Islet of Langerhans (tissue), 1 donor: ENCODE data around the gene TMEM164.

ENCODE experiments used
- FAIRE-seq: peaks from one replicate; lab custom pipeline; 2011; peaks lifted over from hg19 to GRCh38; lab: Jason Lieb, UNC

The TMEM164 gene

GRCh38 chrX:110210417-110211139 is 207.7 kb downstream of the TMEM164 start:
- peak; percentile 13 for FAIRE-seq

GRCh38 chrX:110211340-110211739 is 208.4 kb downstream of the TMEM164 start:
- no peak for FAIRE-seq

GRCh38 chrX:110212299-110212698 is 209.4 kb downstream of the TMEM164 start:
- FAIRE-seq: no peak

DNA sequence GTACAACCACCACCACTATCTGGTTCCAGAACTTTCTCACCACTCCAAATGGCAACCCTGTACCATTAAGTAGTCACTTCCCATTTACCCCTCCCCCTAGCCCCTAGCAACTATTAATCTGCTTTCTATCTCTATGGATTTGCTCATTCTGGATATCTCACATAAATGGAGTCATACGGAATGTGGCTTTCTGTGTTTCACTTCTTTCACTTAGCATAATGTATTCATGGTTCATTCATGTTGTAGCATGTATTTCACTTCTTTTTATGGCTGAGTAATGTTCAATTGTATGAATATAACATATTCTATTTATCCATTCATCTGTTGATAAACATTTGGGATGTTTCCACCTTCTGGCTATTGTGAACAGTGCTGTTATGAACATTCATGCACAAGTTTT is 210.3 kb downstream of the TMEM164 start:
- FAIRE-seq: no peak

GRCh38 chrX:110214684-110215083 is 211.8 kb downstream of the TMEM164 start:
- no peak for FAIRE-seq

GRCh38 chrX:110215411-110215810 is 212.5 kb downstream of the TMEM164 start:
- no peak for FAIRE-seq

DNA sequence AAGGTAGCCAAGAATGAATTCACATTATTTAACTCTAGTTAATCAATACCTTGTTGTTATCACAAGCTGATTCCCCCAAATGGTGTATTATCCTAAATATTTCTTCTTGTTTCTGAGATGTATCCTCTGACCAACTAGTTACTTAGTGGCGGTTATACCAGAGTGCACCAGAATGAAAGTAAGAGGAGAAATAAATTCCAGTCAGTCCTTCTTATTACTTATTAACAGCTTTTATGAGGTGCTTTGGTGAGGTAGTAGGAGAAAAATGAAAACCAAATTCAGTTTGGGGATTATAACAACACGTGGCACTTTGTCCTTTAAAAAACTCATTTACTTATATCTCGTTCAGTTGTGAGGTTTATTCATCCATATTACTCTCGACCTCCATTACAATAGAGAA is 213.1 kb downstream of the TMEM164 start:
- FAIRE-seq: no peak

DNA sequence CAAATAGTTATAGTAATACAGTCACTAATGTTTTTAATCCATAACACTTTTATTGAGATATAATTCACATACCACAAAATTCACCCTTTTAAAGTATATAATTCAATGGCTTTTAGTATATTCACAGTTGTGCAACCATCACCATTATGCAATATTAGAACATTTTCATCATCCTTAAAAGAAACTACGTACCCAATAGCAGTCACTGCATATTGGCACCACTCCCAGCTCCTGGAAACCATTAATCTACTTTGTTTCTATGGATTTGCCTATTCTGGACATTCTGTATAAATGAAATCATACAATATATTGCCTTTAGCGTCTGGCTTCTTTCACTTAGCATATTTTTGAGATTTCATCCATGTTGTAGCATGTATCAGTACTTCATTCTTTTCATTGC is 215.7 kb downstream of the TMEM164 start:
- FAIRE-seq: no peak

- FAIRE-seq: peak; percentile 69
Measured at GRCh38 chrX:110219920-110220319, 217.0 kb downstream of the TMEM164 start.

DNA sequence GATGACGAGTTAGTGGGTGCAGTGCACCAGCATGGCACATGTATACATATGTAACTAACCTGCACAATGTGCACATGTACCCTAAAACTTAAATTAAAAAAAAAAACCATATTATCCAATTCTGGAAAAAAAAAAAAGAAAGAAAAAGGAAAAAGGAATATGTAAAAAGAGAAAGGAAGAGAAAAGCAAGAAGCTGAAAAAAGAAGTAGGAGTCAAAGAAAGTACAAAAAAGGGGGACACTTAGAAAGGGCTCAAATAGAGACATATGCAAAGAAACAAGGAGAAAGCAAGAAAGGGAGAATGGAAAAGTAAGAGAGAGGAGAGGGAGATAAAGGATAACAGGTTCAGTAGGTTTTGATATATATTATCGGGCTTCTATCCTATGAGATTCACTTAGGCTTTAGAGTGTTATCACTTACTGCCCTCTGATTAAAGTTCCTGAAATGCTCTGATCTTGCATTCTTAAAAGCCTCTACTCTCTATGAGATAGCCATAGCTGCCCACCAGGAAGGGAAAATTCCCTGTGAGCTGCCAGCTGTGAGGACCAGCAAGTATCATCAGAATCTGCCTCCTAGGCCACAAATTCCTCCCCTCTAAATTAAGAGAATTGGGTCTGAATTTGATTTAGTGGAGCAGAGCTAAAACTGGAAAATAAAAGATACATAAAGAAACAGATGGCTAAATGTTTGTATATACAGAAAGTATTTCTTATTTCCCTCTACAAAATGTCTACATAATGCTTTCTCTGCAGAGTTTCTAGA is 219.8 kb downstream of the TMEM164 start:
- no peak for FAIRE-seq

DNA sequence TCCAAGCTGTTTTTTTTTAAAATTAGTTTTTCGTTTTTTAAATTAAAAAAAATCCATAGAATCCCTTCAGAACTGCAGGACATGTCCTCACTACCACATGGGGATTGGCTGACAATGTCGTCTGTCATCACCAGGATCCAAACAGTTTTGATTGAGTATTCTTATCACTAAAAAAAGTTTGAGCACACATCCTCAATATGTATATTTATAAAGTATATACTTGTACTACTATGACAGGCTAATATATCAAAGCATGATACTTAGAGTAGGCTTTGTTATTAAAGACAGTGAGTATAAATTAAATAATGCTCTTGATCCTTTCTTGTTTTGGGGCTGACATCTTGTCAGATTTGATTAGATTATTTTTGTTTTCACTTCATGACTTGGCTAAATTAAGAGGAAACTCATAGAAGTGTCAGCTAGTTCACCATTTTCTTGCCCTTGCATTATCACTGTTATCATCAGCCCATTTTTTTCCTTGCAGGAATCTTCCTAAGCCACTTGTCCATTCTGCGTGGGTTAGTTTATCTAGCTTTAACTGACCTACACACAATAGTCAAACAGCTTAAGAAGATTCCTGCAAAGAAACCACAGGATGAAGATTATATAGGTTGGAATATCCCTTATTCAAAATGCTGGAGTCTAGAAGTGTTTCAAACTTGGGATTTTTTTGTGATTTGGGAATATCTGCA is 222.2 kb downstream of the TMEM164 start:
- no peak for FAIRE-seq

DNA sequence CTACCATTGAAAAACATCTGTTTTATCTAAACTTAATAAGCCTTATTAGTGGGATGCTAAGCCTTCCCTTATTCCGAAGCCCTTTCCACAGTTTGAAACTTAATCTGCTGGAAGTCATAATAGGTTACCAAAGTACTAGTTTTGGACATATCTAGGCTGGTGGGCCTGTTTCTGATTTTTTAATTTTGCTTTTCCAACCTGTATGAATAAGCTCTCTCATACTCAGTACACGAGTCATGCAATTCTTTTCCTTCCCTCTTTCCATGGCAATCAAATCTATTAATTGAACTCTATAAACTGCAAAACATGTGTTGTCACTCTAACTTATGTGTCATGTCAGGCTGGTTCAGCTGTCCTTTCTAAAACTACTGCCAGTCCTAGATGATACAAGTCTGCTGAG is 224.0 kb downstream of the TMEM164 start:
- FAIRE-seq: no peak
